Spleen (tissue), 7 donors: ENCODE results near the gene OR2B2.
"Not testable (repeated sequence)": the region's sequence is repeated elsewhere in the genome, so short reads cannot be mapped to it uniquely, and the experiment has no call there.

Experiments used
- POLR2A ChIP-seq, 3 donors: fragments of 450-650 bp; IDR thresholded peaks; one replicate each; pipeline ENCODE4 v1.5.1; 2017; ENCODE audit warnings: antibody characterized with exemption in 3 of 3, mild to moderate bottlenecking in 1 of 3
- POLR2AphosphoS5 ChIP-seq, 3 donors: sonication (generic); formaldehyde crosslinking; IDR thresholded peaks; one replicate each; pipeline ENCODE4 v1.5.1; 2017; ENCODE audit warnings: antibody characterized with exemption in 3 of 3
- TF ChIP-seq, protein P1 (sequence below), 11 experiments: fragments of 200-600 bp in 7 of 11; fragments of 450-650 bp in 4 of 11; sonication (generic) in 4 of 11; IDR thresholded peaks in 8 of 11; conservative IDR thresholded peaks in 3 of 11; 1 replicate in 7 of 11; 2 replicates in 4 of 11; pipeline versions ENCODE4 v1.4.0 to v1.8.0; 2016 to 2021; ENCODE audit warnings: antibody characterized with exemption in 11 of 11, inconsistent platforms in 4 of 11, mild to moderate bottlenecking in 1 of 11
- donor health status: DM: no; HTN: no; CAD: no; lungs with moderate emphysema.
- donor health status: DM: no; HTN: no; CAD: no.
- donor health status: DM: no; HTN: no; CAD: no.

DNA sequence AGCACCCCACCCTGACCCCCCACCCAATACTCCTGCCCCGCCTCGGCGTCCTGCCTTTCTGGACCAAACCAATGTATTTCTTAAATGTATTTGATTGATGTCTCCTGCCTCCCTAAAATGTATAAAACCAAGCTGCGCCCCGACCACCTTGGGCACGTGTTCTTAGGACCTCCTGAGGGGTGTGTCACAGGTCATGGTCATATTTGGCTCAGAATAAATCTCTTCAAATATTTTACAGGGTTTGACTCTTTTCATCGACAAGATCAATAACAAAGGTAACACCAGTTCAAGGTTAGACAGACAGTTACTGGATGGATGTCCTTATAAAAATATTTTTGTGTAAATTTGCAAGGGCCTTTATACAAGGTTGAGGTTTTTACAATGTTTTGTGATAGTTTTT, 12.0 kb downstream of the OR2B2 start:
- TF ChIP-seq, protein P1, sequence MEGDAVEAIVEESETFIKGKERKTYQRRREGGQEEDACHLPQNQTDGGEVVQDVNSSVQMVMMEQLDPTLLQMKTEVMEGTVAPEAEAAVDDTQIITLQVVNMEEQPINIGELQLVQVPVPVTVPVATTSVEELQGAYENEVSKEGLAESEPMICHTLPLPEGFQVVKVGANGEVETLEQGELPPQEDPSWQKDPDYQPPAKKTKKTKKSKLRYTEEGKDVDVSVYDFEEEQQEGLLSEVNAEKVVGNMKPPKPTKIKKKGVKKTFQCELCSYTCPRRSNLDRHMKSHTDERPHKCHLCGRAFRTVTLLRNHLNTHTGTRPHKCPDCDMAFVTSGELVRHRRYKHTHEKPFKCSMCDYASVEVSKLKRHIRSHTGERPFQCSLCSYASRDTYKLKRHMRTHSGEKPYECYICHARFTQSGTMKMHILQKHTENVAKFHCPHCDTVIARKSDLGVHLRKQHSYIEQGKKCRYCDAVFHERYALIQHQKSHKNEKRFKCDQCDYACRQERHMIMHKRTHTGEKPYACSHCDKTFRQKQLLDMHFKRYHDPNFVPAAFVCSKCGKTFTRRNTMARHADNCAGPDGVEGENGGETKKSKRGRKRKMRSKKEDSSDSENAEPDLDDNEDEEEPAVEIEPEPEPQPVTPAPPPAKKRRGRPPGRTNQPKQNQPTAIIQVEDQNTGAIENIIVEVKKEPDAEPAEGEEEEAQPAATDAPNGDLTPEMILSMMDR (IDR thresholded peaks at IDR 0.05 in 8 of 11, conservative IDR thresholded peaks at IDR 0.05 in 3 of 11): not testable (repeated sequence)
- not testable (repeated sequence) for TF ChIP-seq POLR2A, POLR2AphosphoS5 (IDR thresholded peaks at IDR 0.05)
